HG02642 (cell line): ENCODE data around the gene TUBA4A.

Experiments used
- ATAC-seq: cut with Tn5 transposase; IDR thresholded peaks from one replicate; pipeline ENCODE4 v1.9.1; 2021; ENCODE audit warnings: mild to moderate bottlenecking; ENCODE audit not compliant: unreplicated experiment, poor library complexity

Gene TUBA4A

GRCh38 chr2:219245899-219246230 is 7.9 kb downstream of the TUBA4A start:
- ATAC-seq = no peak

DNA sequence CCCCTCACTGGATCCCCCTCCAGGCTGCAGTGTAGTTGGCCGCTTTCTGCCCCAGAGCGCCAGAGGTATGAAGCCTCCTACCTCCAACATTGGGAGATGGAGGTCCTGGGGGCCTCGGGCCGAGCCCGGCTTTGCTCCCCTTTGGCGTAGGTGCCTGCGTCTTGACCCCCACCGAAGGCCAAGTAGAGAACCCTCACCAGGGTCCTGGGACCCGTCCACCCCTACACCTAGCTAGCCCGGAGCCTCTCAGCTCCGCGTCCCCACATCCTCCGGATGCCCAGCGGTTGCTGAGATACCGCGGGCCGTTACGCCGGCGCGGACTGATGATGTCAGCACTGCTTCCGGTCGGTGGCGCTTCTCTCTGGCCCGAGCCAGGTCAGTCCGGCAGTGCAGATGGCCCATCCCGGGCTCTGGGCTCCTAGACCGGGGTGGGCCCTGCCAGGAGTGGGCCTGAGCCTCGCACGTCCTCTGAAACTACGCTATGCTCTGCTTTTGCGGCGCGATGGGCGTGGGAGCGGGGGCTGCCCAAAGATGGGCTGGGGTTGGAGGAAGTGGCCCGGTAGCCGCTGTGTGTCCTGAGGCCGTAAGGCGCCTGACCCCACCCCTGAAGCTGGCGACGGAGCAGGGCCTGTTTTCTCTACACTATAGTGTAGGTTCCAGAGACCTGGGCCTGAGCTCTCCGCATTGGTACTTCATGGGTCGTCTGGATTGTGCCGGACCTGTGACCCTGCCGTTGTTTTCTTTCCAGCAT is 8.4 kb downstream of the TUBA4A start, which contains the start of the genes GLB1L and STK16:
Gene GLB1L, minus strand, starts transcription at position 297 of the 751 bp plus-strand sequence. CDS start 1,871 bp downstream, outside the sequence.
Gene STK16, plus strand, starts transcription at position 332 of the 751 bp plus-strand sequence. CDS start 521 bp downstream, outside the sequence.
- ATAC-seq = peak; percentile 73

- ATAC-seq = no peak
Measured at GRCh38 chr2:219244789-219245147, 8.9 kb downstream of the TUBA4A start.

GRCh38 chr2:219243291-219243761 is 10.4 kb downstream of the TUBA4A start:
- ATAC-seq = no peak

- ATAC-seq = no peak
Measured at GRCh38 chr2:219234331-219234730, 19.4 kb downstream of the TUBA4A start.

DNA sequence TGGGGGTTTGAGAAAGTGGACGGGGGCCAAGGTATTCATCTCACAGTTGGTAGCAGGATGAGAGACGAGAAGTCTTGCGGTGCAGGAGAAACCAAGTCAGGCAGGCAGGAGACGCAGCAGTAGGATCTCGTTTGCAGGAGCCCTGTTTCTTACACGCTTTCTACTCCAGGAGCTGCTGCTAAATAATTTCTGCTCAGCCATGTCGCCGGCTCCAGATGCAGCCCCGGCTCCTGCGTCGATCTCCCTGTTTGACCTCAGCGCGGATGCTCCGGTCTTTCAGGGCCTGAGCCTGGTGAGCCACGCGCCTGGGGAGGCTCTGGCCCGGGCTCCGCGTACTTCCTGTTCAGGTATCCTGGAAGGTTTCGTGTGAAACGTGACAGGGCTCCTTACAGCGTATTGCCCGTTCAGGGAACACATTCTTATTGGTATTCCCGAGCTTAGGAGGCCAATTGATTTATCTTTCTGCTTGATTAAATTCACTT is 23.6 kb downstream of the TUBA4A start:
- peak; percentile 20 for ATAC-seq

DNA sequence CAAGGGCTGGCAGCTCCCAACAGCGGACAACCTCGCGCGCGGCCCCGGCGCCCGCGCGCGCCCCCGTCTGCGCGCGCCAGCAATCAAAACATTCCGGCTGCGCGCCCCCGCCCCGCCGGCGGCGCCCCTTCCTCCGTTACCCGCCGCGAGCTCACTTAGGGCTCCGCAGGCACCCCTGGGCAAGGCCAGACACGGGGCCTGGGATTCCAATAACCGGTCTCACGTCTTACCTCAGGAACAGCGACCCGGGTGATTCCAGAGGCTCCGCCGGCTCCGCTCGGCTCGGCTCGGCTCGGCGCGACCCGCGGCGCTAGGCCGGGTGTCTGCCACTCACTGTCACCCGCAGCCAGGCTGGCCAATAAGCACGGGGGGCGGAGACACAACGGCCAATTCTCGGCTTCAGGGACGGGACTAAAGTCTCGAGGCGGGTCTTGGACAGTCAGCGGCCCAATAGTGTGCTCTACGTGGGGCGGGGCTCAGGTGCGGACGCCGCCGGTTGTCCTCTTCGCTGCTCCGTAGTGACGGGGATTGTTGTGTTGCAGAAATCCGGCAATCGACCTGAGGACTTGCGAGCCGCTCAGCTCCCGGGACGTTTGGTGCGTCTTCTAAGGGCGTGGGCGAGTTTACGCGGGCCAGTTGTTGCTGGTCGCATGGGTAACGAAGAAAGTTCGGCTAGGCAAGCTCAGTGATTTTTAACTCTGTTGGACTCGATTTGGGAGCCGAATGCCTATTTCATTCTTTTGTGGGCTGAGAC is 24.2 kb downstream of the TUBA4A start, which contains the start of the genes ANKZF1 and ATG9A:
Gene ANKZF1, plus strand, starts transcription at position 502 of the 754 bp plus-strand sequence. CDS start 452 bp downstream, outside the sequence.
Gene ATG9A, minus strand, starts transcription at position 332 of the 754 bp plus-strand sequence. CDS start 1,612 bp downstream, outside the sequence.
- ATAC-seq = peak; percentile 96

- no peak for ATAC-seq
Measured at GRCh38 chr2:219228911-219229304, 24.8 kb downstream of the TUBA4A start.

- no peak for ATAC-seq
Measured at GRCh38 chr2:219228041-219228910, 25.4 kb downstream of the TUBA4A start.

DNA sequence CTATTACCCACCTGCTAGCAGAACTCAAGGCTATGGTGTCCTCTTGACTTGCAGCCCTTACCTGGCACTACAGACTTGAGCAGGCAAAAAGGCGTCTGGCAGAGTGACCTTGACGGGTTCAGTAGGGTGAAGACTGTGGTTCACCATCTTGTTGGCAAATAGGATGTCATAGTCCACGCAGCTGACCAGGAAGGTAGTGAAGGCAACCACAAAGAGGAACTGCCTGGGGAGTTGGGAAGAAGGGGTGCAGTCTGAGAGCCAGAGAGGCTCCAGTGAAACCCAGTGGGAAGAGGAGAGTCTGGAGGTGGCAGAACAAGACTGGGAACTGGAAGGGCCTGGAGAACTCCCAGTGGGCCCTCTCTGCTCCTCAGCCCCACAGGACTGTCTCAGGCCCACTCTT is 28.4 kb downstream of the TUBA4A start:
- ATAC-seq = no peak

DNA sequence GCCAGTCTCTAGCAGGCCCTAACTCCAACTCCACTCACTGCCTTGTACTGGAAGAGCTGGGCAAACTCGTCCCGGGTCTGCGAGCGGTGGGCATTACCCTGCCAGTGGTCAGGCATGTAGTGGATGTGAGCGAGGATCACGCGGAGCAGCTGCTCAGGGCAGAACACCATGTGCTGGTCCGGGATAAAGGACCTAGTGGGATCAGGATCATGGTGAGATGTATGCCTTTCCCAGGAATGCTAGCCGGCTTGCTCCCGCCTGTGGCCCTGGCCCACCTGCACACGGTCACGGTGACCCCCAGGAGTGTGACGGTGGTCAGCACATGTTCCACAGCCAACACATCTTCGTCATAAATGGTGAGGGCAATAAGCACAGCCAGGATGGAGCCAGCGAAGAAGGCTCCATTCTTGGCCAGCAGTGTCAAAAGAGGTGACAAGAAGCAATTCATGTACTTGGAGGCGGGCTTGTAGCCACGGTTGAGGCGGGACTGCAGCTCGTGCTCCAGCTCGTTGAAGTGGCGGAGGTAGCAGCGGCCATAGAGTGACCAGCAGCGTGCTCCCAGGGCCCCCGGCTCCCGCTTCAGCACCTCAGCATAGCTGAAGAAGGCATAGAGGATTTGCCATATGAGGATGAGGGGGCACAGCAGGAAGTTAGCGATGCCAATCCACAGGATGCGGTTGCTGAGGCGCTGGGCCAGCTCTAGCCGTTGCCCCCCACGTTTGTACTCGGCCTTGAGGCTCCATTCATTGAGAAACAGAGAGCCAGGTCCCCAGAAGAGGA is 29.7 kb downstream of the TUBA4A start:
- ATAC-seq = no peak

GRCh38 chr2:219221957-219222518 is 31.7 kb downstream of the TUBA4A start:
- no peak for ATAC-seq

DNA sequence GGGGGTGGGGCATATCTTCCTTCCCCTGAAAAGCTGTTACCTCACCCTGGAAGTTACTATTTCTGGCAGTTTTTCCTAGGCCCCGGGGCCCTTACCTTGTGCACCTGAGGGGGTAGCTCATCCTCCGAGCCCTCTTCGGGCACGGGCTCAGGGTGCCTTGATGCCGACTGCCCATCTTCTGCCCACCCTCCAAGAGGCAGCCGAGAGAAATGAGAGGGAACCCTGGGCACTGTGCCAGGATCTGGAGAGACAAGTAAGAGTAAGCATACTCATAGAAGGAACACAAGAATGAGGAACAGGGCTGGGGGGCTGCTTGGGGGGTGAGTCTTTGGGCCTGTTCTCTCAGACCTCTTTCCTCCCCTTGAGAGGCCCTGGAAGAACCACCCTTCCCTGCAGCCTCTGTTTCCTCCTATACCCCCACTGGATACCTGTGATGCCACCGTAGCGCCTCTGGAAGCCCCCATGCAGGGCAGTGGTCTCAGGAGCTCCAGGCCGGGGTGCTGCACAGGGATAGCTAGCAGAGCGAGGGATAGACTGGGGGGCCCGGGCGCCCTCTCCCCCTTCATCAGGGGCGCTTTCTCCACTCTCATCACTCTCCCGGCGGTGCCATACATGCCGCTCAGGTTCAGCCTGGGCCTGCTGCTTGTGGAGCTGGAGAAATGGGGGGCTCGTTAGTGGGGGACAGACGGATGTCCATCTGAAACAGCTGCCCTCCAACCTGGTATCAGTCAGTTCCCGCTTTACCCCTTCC is 32.9 kb downstream of the TUBA4A start:
- no peak for ATAC-seq

- no peak for ATAC-seq
Measured at GRCh38 chr2:219219784-219220532, 33.8 kb downstream of the TUBA4A start.

DNA sequence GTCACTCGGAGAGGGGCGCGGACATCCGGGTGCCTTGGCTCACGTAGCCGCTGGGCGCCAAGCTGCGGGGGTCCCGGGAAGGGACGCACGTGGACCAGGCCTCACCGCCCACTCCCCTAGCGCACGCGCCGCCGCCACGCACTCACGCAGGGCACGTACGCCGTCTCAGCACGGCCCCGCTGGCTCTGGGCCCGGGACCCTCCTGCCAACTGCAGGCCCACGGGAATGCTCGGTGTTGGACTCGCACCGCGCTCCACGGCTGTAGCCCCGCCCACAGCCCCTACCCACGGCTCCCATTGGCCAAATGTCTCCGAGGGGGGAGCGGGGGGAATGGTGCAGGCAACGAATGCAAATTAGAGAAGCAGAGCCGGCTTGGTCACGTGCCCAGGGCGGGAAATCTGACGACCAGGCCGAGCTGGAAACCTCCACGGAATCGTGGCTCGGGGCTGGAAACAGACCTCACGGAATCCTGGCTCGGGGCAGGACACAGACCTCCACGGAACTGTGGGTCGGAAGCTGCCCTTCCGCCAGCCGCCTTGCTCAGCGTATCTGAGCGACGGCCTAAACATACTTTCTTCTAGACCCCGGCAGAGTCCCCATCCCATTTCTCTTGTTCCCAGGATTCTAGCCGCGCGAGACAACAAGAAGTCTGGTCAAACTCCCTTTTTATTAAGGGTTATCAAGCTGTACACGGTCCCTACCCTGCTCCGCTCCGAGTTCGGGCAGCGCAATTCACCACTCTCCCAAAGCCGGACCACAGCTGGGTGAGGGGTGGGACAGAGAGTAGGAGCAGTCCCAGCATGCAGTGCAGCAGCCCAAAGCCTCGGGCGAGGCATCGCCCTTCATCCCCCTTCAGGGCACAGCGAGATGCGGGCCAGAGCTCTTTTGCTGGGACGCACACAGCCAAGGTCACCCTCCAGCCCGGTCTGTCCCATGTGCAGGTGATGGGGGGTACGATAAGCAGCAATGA is 34.7 kb downstream of the TUBA4A start, which contains the start of gene ABCB6:
Gene ABCB6, minus strand, starts transcription at position 227 of the 970 bp plus-strand sequence. CDS start 285 bp downstream, outside the sequence.
- ATAC-seq = peak; percentile 79

GRCh38 chr2:219218217-219218731 is 35.4 kb downstream of the TUBA4A start:
- ATAC-seq = peak; percentile 30
